GM12878 (cell line): ENCODE measurements around the gene GRK6. TPM values are rescaled to one million over a fixed set of nuclear protein-coding genes. Genes with fewer than 3 reads are reported as not detected.

Experiments
- ATAC-seq: fragments of 200-7000 bp; cut with Tn5 transposase; 3 replicates; pipeline ENCODE4 v1.9.1; 2020; ENCODE audit warnings: mild to moderate bottlenecking, moderate library complexity
- BruUV-seq: library from RNA; stranded (reverse); fragments of 400-500 nt; replicated peaks from 2 replicates; lab custom pipeline; 2021; lab: Mats Ljungman, UMichigan
- CTCF ChIA-PET: fragments of 300-600 bp; sonication (Branson Sonifier 250); formaldehyde crosslinking; extraction: SDS; loops from one replicate; lab custom pipeline; 2021; ENCODE audit warnings: inconsistent platforms; lab: Yijun Ruan, JAX
- POLR2A ChIA-PET: fragments of 350-600 bp; formaldehyde crosslinking; extraction: SDS; loops from one replicate; lab custom pipeline; 2021; ENCODE audit warnings: inconsistent platforms; lab: Charles Lee
- RAD21 ChIA-PET: fragments of 300-600 bp; sonication (Branson Sonifier 250); formaldehyde crosslinking; loops from one replicate; lab custom pipeline; 2023; ENCODE audit warnings: antibody characterized with exemption; ENCODE audit not compliant: unreplicated experiment; lab: Charles Lee
- SMC1A ChIA-PET: fragments of 300-600 bp; sonication (Branson Sonifier 250); formaldehyde crosslinking; loops from one replicate; lab custom pipeline; 2023; ENCODE audit not compliant: unreplicated experiment, uncharacterized antibody; lab: Charles Lee
- DNase-seq: peaks from one replicate; pipeline ENCODE4 v3.0.0-alpha.2; 2011; ENCODE audit warnings: low read depth, low spot score
- FAIRE-seq: peaks from 3 replicates; lab custom pipeline; 2011; peaks lifted over from hg19 to GRCh38; lab: Jason Lieb, UNC
- H2AFZ ChIP-seq: 2 replicates; pipeline ENCODE4 v1.6.0; 2011; ENCODE audit warnings: low read depth, low read length, control low read depth; ENCODE audit not compliant: control insufficient read depth
- H3K27ac ChIP-seq: 2 replicates; pipeline ENCODE4 v1.5.1; 2011; ENCODE audit warnings: control low read depth; ENCODE audit not compliant: control insufficient read depth, insufficient read depth
- H3K27me3 ChIP-seq, 2 experiments: replicated peaks in 1 of 2; 2 replicates each; pipeline versions ENCODE4 v1.6.0 to v1.6.1; 2011; ENCODE audit warnings: low read length in 1 of 2; ENCODE audit not compliant: control insufficient read depth in 2 of 2, insufficient read depth in 2 of 2
- H3K36me3 ChIP-seq, 2 experiments: 2 replicates each; pipeline ENCODE4 v1.5.1; 2011; ENCODE audit warnings: low read length in 1 of 2; ENCODE audit not compliant: control insufficient read depth in 2 of 2, insufficient read depth in 2 of 2
- H3K4me1 ChIP-seq: 2 replicates; pipeline ENCODE4 v1.6.1; 2011; ENCODE audit warnings: mild to moderate bottlenecking, low read length, moderate library complexity, mixed read lengths; ENCODE audit not compliant: control insufficient read depth, insufficient read depth
- H3K4me2 ChIP-seq: 2 replicates; pipeline ENCODE4 v1.6.0; 2011; ENCODE audit warnings: control low read depth; ENCODE audit not compliant: control insufficient read depth, insufficient read depth
- H3K4me3 ChIP-seq: fragments of 200-600 bp; sonication (generic); 2 replicates; pipeline ENCODE4 v1.5.1; 2016
- H3K79me2 ChIP-seq: 2 replicates; pipeline ENCODE4 v1.6.0; 2011; ENCODE audit warnings: low read length; ENCODE audit not compliant: control insufficient read depth, insufficient read depth
- H3K9ac ChIP-seq: 2 replicates; pipeline ENCODE4 v1.8.0; 2011; ENCODE audit warnings: low read length, control low read depth, mixed read lengths; ENCODE audit not compliant: control insufficient read depth, insufficient read depth
- H3K9me3 ChIP-seq: replicated peaks from 3 replicates; pipeline ENCODE4 v1.5.1; 2011; ENCODE audit warnings: mild to moderate bottlenecking, low read length; ENCODE audit not compliant: control insufficient read depth, insufficient read depth
- H4K20me1 ChIP-seq: 2 replicates; pipeline ENCODE4 v1.6.0; 2011; ENCODE audit not compliant: control insufficient read depth, insufficient read depth
- IKZF1 ChIP-seq: fragments of 450-650 bp; conservative IDR thresholded peaks from 2 replicates; pipeline ENCODE4 v1.6.1; 2017; ENCODE audit warnings: antibody characterized with exemption, mild to moderate bottlenecking
- LARP7 ChIP-seq: fragments of 450-650 bp; IDR thresholded peaks from 2 replicates; pipeline ENCODE4 v1.6.1; 2017; ENCODE audit warnings: mild to moderate bottlenecking
- TCF7 ChIP-seq: IDR thresholded peaks from 2 replicates; pipeline ENCODE4 v1.6.1; 2014; ENCODE audit warnings: antibody characterized with exemption, borderline replicate concordance
- WGBS: methylation state at CpG from one replicate; pipeline ENCODE4 v1.1.6; 2016; ENCODE audit warnings: low lambda C conversion rate; ENCODE audit not compliant: insufficient replicate concordance, insufficient coverage; ENCODE audit errors: missing lambda C conversion rate; 5-methylcytosine and 5-hydroxymethylcytosine counted together
- in situ Hi-C: fragments of 300-500 bp; cut with MboI; formaldehyde crosslinking; loops from 9 replicates; pipeline ENCODE4 v1.14.3; 2018; ENCODE audit warnings: mixed read lengths
- intact Hi-C: fragments of 100-400 bp; cut with micrococcal nuclease; formaldehyde crosslinking; loops from one replicate; pipeline ENCODE4 v1.14.2; 2022; ENCODE audit not compliant: unreplicated experiment
- polyA plus RNA-seq, 11 experiments: library from polyadenylated mRNA; depleted of rRNA in 4 of 11; unstranded in 6 of 11; stranded (reverse) in 5 of 11; fragments of >200 nt; fragmentation: Nextera tagmentation in 4 of 11; fragmentation: Illumina TruSeq in 1 of 11; extraction: Ambion mirVana in 4 of 11; extraction: Trizol in 1 of 11; gene quantifications; 1 replicate in 1 of 11; 2 replicates in 10 of 11; pipeline versions ENCODE4 v1.2.1 to v1.2.3, GENCODE V29; 2011 to 2016; ENCODE audit warnings: inconsistent platforms in 2 of 11, missing spikeins in 2 of 11, low read depth in 1 of 11
- total RNA-seq, 4 experiments: library from RNA; depleted of rRNA in 3 of 4; stranded (reverse); fragments of >200 nt in 3 of 4; fragmentation: Illumina TruSeq in 1 of 4; extraction: Trizol in 1 of 4; gene quantifications; 2 replicates each; pipeline versions ENCODE4 v1.2.1 to v1.2.3, GENCODE V29; 2013 to 2021
- TF ChIP-seq, protein P1 (sequence below), 3 experiments: IDR thresholded peaks in 2 of 3; conservative IDR thresholded peaks in 1 of 3; 2 replicates each; pipeline ENCODE4 v1.5.1; 2011; ENCODE audit warnings: low read depth in 3 of 3, low read length in 3 of 3, mild to moderate bottlenecking in 3 of 3, control low read depth in 2 of 3, moderate library complexity in 2 of 3, inconsistent platforms in 1 of 3, mixed read lengths in 1 of 3; ENCODE audit not compliant: control insufficient read depth in 2 of 3, insufficient read depth in 1 of 3; ENCODE audit errors: extremely low read depth in 1 of 3
- TF ChIP-seq, protein P2 (sequence below): IDR thresholded peaks from 2 replicates; pipeline ENCODE4 v1.6.1; 2012; ENCODE audit warnings: low read depth, low read length, improper control_type of control experiment

GRK6 gene
- total and polyA plus RNA-seq, 10 of the 15 experiments (the other 5 are each of a cell fraction or from before 2014, with no cell fraction given): 0.79 to 124 (median 41.6) TPM

DNA sequence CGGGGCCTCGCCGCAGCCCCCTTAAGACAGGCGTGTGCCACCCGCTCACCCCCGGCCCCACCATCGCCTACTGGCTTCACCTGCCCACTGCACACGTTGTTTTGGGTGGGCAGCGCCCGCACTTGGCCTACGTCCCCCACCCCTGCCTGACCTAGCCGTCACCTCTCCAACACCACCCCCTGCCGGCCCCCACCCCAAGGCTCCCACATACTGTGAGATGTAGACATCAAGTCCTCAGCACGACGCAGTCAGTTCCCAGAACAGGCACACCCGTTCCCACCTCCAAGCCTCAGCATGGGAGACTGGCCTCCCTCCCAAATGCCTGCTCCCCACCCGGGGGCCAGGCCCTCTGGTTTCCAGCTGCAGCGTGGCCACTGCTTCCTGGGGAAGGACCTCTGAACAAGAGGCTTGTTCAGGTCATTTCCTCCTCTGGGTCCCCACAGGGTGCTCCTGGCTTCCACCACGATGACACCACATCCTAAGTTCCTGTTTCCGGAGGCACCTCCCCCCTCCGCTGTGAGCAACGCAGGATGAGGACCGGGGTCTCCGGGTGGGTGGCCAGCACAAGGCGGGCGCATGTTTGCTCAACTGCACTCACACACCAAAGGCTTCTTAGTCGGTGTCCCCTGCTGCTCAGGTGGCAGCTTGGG lies 35.7 kb downstream of the GRK6 start:
- no TSS peak for BruUV-seq
- H4K20me1 ChIP-seq: no peaks in the 10 kb centered on the region
- RAD21 ChIA-PET: no interaction called here
- no peaks in the 10 kb centered on the region for H3K79me2 ChIP-seq
- WGBS: 36% methylated on average over 25 of the region's 27 CpGs
- H3K4me2 ChIP-seq: 0 out of 2 replicates have a peak overlapping the region, but pooled peaks have one; percentile 9
- H3K9me3 ChIP-seq: no peaks in the 10 kb centered on the region
- no peaks in the 10 kb centered on the region for H3K27me3 ChIP-seq
- TF ChIP-seq, protein P1, sequence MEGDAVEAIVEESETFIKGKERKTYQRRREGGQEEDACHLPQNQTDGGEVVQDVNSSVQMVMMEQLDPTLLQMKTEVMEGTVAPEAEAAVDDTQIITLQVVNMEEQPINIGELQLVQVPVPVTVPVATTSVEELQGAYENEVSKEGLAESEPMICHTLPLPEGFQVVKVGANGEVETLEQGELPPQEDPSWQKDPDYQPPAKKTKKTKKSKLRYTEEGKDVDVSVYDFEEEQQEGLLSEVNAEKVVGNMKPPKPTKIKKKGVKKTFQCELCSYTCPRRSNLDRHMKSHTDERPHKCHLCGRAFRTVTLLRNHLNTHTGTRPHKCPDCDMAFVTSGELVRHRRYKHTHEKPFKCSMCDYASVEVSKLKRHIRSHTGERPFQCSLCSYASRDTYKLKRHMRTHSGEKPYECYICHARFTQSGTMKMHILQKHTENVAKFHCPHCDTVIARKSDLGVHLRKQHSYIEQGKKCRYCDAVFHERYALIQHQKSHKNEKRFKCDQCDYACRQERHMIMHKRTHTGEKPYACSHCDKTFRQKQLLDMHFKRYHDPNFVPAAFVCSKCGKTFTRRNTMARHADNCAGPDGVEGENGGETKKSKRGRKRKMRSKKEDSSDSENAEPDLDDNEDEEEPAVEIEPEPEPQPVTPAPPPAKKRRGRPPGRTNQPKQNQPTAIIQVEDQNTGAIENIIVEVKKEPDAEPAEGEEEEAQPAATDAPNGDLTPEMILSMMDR (IDR thresholded peaks at IDR 0.05 in 2 of 3, conservative IDR thresholded peaks at IDR 0.05 in 1 of 3; ENCODE audit: control insufficient read depth in 2 of 3, extremely low read depth in 1 of 3, insufficient read depth in 1 of 3, low read depth in 3 of 3, low read length in 3 of 3): no peak
- TF ChIP-seq LARP7: no peak
- TF ChIP-seq, protein P2, sequence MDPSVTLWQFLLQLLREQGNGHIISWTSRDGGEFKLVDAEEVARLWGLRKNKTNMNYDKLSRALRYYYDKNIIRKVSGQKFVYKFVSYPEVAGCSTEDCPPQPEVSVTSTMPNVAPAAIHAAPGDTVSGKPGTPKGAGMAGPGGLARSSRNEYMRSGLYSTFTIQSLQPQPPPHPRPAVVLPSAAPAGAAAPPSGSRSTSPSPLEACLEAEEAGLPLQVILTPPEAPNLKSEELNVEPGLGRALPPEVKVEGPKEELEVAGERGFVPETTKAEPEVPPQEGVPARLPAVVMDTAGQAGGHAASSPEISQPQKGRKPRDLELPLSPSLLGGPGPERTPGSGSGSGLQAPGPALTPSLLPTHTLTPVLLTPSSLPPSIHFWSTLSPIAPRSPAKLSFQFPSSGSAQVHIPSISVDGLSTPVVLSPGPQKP: no peak
- no peak for TF ChIP-seq TCF7
- TF ChIP-seq IKZF1: peak; percentile 25; the same call in 1 of the 2 replicates
- SMC1A ChIA-PET: no interaction called here
- CTCF ChIA-PET: no interaction called here
- peak overlapping the region; percentile 7; the same call in 1 of the 2 replicates for H2AFZ ChIP-seq
- POLR2A ChIA-PET: interaction anchor here (0.6 kb wide), 1 partner anchor 44 kb away, joined by 5 read pairs; no protein-coding TSS in a partner anchor
- no peaks in the 10 kb centered on the region; the same call in 1 of the 2 replicates for H3K4me1 ChIP-seq
- intact Hi-C loops (no loop called here), in situ Hi-C loops (no loop called here)
- no peaks in the 10 kb centered on the region for H3K36me3 ChIP-seq
- no peak overlapping the region for H3K4me3 ChIP-seq
- ATAC-seq: no peak
- no peak overlapping the region for H3K9ac ChIP-seq
- no peak for FAIRE-seq
- no peak overlapping the region for H3K27ac ChIP-seq
- no peak for DNase-seq
